NCI-H2107 treated with DMSO at 0.1 percent for 48 hours (cell line): Measurements from ENCODE around the gene KRTAP2-4.
"Not testable (repeated sequence)": the region's sequence is repeated elsewhere in the genome, so short reads cannot be mapped to it uniquely, and the experiment has no call there.

Experiments
- DNase-seq: peaks from one replicate; lab custom pipeline; 2025; ENCODE audit not compliant: unreplicated experiment; lab: John Stamatoyannopoulos, UW

KRTAP2-4 gene

GRCh38 chr17:41065829-41066624 is at the start of gene KRTAP2-4:
KRTAP2-4 (minus strand) TSS chr17:41065879; CDS start chr17:41065845, 34 bp downstream.
- DNase-seq, result no peak

GRCh38 chr17:41111151-41111885 is 45.6 kb upstream of the KRTAP2-4 start:
- no peak for DNase-seq

GRCh38 chr17:41108728-41109386 is 43.2 kb upstream of the KRTAP2-4 start:
- not testable (repeated sequence) for DNase-seq

GRCh38 chr17:41107941-41108450 is 42.3 kb upstream of the KRTAP2-4 start:
- no peak for DNase-seq

GRCh38 chr17:41105347-41105746 is 39.7 kb upstream of the KRTAP2-4 start, which contains the start of gene KRTAP4-9:
KRTAP4-9 (plus strand) TSS chr17:41105389; CDS start chr17:41105389, 0 bp downstream.
- not testable (repeated sequence) for DNase-seq

GRCh38 chr17:41104386-41105038 is 38.8 kb upstream of the KRTAP2-4 start:
- DNase-seq, result not testable (repeated sequence)

GRCh38 chr17:41103896-41104295 is 38.2 kb upstream of the KRTAP2-4 start:
- DNase-seq, result no peak

- no peak for DNase-seq
These were observed 36.0 kb upstream of the KRTAP2-4 start, which contains the start of gene KRTAP4-16 for GRCh38 chr17:41101586-41102259. KRTAP4-16 (minus strand) TSS chr17:41102209; CDS start chr17:41102209, 0 bp downstream.

GRCh38 chr17:41099682-41100480 is 34.2 kb upstream of the KRTAP2-4 start:
- DNase-seq, result not testable (repeated sequence)

GRCh38 chr17:41098481-41098880 is 32.8 kb upstream of the KRTAP2-4 start:
- no peak for DNase-seq

GRCh38 chr17:41098042-41098441 is 32.4 kb upstream of the KRTAP2-4 start, which contains the start of gene KRTAP4-8:
KRTAP4-8 (minus strand) TSS chr17:41098142; CDS start chr17:41098084, 58 bp downstream.
- no peak for DNase-seq

- DNase-seq, result no peak
These were observed 30.4 kb upstream of the KRTAP2-4 start for GRCh38 chr17:41096055-41096454.

GRCh38 chr17:41088760-41089352 is 23.2 kb upstream of the KRTAP2-4 start:
- DNase-seq, result not testable (repeated sequence)

- not testable (repeated sequence) for DNase-seq
These were observed 18.6 kb upstream of the KRTAP2-4 start, which contains the start of gene KRTAP4-7 for GRCh38 chr17:41084100-41084856. KRTAP4-7 (plus strand) TSS chr17:41084150; CDS start chr17:41084207, 57 bp downstream.

- DNase-seq, result not testable (repeated sequence)
These were observed 17.7 kb upstream of the KRTAP2-4 start for GRCh38 chr17:41083427-41083826.

GRCh38 chr17:41082626-41083025 is 16.9 kb upstream of the KRTAP2-4 start:
- DNase-seq, result no peak

GRCh38 chr17:41076788-41077187 is 11.1 kb upstream of the KRTAP2-4 start:
- DNase-seq, result no peak

GRCh38 chr17:41073676-41074075 is 8.0 kb upstream of the KRTAP2-4 start:
- no peak for DNase-seq
